ENCODE results near the gene CCDC183. TPM values are rescaled to one million over a fixed set of nuclear protein-coding genes. Genes with fewer than 3 reads are reported as not detected.
"Not testable (repeated sequence)": the region's sequence is repeated elsewhere in the genome, so short reads cannot be mapped to it uniquely, and the experiment has no call there.

CCDC183 gene
- total RNA-seq, 1 donor from 2014 or later = 2.8 TPM

DNA sequence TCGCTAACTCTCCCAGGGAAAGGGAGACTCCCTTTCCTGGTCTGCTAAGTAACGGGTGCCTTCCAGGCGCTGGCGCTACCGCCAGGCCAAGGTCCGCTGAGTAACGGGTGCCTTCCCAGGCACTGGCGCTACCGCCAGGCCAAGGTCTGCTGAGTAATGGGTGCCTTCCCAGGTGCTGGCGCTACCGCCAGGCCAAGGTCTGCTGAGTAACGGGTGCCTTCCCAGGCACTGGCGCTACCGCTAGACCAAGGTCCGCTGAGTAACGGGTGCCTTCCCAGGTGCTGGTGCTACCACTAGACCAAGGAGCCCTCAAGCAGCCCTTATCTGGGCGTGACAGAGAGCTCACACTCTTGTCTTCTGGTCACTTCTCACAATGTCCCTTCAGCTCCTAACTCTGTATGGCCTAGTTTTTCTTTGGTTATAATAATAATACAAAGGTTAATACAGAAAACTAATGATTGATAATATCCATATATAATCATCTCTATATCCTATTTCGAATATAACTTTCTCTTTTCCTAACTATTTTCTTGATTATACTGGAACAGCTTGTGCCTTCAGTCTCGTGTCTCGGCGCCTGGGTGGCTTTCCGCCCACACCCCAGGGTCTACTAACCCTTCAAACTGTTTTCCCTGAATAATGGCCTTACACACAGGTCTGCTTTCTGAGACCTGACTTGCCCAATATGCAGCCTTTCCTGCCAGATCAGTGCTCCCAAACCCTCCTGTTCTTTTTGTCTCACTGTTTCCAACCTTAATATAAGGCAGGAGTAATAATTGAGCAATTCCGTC is 10.4 kb upstream of the CCDC183 start:
- DNase-seq = not testable (repeated sequence)

DNA sequence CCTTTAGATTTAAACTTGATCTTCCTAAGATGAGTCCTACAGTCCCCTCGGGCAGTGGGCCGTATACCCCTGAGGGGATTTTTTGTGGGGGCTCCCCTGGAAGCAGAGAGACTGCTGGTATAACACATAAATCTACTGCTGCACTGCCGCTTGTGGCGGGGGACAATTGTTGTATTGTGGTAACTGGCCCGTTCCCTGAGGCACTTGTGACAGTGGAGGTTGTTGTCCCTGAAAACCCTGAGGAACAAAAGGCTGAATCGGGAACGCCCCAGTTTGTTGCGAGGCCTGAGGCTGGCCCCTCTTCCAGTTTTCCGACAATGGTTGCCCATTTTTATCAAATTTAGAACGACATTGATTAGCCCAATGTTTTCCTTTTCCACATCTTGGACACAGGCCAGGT is 9.7 kb upstream of the CCDC183 start:
- DNase-seq = no peak

DNA sequence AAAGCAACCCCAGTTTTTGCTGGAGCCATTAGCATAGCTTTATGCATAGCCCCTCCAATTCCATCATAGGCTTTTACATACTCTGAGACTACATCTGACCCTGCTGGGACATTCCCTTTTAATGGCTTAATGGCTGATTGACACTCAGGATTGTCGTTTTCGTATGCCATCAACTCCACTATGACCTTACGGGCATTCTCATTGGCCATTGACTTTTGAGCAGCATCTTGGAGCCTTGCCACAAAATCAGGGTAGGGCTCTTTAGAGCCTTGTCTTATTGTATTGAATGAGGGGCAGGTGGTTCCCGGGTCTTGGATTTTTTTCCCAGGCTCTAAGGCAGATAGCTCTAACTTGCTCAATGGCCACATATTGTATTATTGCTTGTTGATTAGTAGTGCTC is 9.2 kb upstream of the CCDC183 start:
- not testable (repeated sequence) for DNase-seq

DNA sequence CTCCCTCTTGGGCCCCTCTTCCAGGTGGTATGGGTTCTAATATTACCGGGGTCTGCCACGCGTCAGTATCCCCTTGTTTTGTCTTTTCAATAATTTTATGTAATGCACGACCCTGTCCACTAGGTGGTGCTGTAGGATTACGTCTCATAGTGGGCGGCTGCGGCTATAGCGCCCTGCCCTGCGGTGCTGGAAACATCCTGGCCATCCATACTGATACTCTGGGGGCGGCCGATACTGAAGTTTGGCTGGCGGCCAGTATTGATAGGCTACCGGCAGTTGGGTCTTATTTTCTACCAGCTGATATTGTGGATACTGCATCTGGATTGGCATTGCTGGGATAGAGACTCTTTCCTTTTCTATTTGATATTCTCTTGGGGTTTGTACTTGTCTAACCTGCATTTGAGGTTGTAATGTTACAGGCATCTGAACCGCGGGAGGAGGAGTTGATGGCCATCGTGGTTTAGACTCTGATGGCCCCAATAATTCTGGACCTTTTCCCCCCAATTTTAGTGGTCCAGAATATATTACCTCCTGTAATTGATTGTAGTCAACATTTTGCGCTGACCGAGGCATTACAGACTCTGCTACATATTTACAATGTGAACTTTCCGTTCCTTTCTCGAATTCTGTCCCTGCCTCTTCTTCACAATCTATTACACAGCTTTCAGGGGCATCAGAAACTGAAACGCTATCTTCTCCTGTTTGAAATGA is 8.3 kb upstream of the CCDC183 start:
- DNase-seq = no peak

DNA sequence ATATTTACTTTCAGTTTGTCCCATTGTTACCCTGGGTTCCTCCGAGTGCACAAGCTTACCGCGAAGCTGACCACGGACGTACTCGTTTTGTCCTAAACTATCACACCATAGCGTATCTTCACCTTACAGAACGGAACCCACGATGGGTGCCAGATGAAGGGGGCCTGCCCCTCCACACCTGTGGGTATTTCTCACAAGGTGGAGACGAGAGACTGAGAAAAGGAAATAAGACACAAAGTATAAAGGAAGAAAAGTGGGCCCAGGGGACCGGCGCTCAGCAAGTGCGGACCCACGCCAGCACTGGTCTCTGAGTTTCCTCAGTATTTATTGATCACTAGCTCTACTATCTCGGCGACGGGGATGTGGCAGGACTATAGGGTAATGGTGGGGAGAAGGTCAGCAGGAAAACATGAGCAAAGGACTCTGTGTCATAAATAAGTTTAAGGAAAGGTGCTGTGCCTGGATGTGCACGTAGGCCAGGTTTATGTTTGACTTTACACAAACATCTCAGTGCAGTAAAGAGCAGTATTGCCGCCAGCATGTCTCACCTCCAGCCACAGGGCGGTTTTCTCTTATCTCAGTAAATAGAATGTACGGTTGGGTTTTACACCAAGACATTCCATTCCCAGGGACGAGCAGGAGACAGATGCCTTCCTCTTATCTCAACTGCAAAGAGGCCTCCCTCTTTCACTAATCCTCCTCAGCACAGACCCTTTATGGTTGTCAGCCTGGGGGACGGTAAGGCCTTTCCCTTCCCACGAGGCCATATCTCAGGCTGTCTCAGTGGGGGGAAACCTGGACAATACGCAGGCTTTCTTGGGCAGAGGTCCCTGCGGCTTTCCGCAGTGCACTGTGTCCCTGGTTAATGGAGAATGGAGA is 7.3 kb upstream of the CCDC183 start:
- not testable (repeated sequence) for DNase-seq

DNA sequence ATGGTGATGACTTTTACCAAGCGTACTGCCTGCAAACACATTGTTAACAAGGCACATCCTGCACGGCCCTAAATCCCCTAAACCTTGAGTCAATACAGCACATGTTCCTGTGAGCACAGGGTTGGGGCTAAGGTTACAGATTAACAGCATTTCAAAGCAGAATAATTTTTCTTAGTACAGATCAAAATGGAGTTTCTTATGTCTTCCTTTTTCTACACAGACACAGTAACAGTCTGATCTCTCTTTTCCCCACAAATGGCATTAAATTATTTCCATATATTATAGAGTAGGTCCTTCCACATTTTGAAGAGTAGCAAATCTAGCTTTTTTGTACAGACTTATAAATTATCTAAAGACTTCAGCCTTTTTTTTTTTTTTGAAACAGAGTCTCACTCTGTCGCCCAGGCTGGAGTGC is 6.6 kb upstream of the CCDC183 start:
- DNase-seq = no peak

DNA sequence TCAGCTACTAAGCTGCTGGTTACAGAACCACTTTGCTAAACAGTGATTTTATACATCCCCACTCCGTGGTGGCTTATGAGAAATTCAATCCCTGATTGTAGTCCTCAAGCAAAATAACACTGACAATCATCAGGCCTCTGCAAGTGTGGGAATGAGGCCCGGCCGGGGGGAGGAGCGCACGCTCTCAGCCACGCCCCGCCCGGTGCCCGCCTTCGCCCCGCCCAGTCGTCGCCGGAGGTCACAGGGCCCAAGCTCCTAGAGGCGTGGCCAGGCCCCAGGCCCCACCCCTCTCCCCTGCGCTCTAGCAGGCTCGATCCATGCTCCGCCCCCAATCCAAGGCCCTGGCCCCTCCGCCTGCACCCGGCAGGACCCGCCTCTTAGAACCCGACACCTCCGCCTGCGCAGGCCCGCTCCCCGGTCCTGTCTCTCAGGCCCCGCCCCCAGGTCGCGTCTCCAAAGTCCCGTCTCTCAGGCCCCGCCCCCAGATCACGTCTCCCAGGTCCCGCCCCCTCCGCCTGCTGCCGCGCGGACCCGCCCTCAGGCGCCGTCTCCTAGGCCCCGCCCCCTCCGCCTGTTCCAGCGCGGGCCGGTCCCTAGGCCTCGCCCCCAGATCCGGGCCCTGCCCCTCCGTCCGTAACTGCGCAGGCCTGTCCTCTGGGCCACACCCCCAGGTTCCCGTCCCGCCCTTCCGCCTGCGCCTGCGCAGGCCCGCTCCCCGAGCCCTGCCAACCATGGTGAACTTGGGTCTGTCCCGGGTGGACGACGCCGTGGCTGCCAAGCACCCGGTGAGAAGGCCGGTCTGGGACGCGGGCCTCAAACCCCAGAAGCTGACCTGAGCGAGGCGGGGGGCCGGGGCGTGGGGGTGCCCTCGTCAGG is 5.3 kb upstream of the CCDC183 start, which contains the start of gene TMEM141:
Gene TMEM141 (plus strand): TSS at position 705 of the 876 bp plus-strand sequence. CDS start 27 bp downstream, at position 732.
- peak; percentile 100 for DNase-seq

DNA sequence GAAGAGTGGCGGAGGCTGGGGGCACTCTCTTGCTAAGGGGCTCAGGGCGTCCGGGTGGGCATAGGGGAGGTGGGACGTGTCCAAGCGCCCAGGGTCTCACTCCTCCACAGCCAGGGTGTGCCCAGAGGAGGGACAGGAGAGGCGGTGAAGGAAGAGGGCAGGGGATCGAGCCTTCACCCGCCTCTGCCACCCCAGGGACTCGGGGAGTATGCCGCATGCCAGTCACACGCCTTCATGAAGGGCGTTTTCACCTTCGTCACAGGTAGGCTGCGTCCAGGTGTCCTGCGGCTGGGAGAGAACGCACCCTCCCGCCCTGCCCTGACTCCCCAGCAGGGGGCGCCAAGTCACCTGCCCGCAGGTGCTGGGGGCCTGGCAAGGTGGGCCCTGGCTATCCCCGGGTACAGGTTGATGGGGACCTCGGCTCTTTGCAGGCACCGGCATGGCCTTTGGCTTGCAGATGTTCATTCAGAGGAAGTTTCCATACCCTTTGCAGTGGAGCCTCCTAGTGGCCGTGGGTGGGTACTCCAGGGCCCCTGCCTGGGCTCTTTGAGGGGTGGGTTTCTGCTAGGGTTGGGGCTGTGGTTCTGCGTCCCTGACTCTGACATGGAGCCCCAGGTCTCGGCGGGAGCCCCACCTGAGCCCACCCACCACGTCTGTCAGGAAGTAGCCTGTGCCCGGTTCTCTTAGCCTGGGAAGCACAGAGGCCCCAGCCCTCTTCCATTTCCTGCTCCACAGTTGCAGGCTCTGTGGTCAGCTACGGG is 4.4 kb upstream of the CCDC183 start:
- no peak for DNase-seq

DNA sequence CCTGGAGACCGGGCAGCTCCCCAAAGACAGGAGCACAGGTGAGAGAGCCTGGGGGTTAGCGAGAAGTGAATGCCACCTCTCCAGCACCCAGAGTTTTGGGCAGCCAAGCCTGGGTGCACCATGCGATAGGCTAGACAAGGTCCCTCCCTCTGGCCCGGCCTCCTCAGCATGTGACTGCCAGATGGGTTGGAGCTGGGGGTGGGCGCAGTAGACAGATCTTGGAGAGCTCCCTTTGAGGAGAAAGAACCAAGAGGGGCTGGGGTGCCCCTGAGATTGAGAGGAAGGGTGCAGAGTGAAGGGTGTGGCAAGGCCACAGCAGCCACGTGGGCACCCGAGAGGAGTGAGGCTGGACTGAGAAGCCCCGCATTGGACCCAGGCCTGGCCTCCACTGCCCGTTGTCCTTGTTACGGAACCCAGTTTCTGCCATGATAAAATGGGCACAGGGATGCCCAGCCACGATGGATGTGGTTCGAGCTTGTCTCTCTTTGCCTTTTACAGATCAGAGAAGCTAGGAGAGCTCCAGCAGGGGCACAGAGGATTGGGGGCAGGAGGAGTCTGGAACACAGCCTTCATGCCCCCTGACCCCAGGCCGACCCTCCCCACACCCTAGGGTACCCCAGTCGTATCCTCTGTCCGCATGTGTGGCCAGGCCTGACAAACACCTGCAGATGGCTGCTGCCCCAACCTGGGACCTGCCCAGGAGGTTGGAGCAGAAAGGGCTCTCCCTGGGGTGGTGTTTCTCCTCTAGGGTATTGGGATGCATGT is 3.6 kb upstream of the CCDC183 start:
- DNase-seq = no peak

DNA sequence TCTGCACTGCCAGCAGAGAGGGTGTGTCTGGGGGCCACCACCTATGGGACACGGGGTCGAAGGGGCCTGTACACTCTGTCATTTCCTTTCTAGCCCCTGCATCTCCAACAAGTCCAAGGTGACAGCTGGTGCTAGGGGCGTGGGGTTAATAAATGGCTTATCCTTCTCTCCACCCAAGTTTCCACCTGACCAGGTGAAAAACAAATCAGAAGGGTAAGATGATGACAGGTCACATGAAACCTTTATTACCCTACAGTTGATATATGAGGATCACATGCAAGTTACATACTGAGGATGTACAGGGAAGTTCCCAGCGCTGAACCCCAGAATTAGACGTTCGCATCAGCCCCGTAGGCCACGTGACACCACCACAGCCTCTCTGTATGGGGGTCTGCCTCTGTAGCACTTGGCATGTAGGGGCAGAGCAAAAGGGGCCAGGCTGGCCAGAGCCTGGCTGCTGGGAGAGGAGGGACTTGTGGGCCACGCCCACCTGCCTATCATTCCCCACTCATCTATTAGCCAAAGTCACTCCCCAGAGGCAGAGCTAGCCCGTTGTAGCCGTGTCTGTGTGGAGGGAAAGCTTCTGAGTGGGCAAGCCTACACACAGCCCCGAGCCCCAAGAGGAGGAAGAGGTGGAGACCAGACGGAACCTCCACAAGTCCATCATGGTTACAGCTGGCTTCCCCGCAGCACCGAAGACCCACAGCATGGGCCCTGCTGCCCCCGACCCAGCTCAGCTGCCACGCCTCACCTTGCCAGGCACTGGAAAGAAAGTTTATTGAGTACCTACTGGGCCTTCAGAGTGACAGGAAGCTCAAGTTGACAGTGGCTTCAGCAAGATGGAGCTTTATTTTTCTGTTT is 2.8 kb upstream of the CCDC183 start:
- DNase-seq = no peak

DNA sequence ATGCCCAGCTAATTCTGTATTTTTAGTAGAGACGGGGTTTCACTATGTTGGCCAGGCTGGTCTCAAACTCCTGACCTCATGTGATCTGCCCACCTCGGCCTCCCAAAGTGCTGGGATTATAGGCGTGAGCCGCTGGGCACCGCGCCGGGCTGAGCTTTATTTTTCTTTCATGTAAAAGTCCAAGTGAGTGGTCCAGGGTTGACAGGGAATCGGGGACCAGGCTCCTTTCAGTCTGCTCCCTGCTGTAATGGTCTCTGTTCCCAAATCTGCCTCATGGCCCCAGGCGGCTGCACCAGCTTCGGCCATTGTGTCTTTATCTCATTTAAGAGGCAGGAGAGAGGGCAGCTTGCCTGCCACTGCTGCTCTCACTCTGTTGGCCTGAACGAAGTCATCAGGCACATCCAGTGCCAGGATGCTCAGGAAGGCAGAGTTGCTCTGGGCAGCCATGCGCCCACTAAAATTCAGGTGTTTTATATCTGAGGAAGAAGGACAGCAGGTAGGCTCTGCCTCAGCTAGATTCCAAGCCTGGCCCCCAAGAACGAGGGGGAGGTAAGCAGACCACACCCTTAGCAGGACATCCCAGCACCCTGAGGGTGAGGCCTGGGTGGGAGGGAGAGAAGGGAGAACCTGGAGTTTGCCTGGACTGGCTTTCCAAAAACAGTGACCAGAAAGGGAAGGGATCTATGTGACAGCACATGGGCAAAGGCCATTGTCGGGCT is 1.7 kb upstream of the CCDC183 start:
- no peak for DNase-seq

DNA sequence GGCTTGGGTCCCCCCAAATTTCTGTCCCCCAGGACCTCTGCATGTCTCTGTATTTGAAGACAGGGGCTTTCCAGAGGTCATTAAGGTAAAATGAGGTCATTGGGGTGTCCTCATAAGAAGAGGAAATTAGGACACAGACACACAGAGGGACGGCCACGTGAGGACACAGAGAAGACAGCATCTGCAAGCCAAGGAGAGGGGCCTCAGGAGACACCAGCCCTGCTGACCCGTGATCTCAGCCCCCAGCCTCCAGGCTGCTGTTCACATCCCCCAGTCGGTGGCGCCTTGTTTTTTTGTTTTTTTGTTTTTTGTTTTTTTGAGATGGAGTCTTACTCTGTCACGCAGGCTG is 1.2 kb upstream of the CCDC183 start:
- no peak for DNase-seq

DNA sequence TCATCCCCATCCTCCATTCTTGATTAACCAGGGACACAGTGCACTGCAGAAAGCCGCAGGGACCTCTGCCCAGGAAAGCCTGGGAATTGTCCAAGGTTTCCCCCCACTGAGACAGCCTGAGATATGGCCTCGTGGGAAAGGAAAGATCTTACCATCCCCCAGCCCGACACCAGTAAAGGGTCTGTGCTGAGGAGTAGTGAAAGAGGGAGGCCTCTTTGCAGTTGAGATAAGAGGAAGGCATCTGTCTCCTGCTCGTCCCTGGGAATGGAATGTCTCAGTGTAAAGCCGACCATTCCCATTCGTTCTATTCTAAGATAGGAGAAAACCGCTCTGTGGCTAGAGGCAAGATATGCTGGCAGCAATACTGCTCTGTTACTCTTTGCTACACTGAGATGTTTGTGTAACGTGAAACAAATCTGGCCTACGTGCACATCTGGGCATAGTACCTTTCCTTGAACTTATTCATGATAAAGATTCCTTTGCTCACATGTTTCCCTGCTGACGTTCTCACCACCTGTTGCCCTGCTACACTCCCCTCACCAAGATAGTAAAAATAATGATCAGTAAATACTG is 723 bp downstream of the CCDC183 start:
- DNase-seq = not testable (repeated sequence)

DNA sequence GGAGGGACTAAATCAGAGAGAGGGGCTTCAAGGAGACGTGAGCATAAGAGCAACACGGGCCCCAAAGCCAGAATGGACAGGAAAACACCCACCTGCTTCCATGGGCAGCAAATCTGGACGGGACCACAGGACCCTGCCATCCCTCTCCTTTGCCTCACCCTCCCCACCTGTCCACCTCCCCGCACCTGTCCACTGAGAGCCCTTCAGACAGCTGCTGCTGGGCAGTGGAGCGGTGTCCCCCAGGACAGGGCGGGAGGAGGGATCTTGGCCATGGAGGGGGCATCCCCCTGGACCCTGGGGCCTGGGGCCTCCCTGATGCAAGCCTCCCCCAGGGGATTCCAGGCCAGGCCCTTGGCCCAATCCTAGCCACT is 2.6 kb downstream of the CCDC183 start:
- DNase-seq = no peak

DNA sequence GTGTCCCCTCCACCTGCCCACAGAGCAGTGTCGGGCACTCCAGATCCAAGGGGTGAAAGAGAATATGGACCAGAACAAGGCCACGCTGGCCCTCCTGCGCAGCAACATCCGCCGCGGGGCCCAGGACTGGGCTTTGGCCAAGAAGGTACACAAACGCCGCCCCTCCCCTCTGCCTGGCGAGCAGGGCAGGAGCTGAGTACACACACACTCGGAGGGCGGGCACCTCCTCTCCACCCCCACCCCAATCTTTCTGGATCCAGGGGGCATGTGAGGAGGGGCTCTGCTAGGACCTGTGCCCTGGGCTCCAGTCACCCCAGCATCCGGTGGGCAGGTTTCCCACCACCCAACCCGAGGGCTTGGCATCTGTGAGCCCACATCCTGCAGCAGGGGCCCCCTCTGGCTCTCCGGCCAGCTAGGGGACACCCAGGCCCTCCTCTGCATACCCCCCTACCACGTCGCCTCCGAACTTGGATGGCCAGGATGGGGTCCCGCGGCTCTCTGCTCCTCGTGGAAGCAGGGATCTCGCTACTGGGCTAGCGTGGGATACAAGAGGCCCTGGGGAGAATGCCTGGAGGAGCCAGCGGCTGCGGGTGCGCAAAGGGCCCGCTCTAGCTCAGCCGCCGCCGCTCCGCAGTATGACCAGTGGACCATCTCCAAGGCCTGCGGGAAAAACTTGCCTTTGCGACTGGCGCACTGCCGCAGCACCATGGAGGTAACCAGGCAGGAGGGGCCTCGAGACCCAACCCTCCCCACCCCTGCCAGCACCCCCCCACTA is 3.1 kb downstream of the CCDC183 start:
- DNase-seq = no peak

DNA sequence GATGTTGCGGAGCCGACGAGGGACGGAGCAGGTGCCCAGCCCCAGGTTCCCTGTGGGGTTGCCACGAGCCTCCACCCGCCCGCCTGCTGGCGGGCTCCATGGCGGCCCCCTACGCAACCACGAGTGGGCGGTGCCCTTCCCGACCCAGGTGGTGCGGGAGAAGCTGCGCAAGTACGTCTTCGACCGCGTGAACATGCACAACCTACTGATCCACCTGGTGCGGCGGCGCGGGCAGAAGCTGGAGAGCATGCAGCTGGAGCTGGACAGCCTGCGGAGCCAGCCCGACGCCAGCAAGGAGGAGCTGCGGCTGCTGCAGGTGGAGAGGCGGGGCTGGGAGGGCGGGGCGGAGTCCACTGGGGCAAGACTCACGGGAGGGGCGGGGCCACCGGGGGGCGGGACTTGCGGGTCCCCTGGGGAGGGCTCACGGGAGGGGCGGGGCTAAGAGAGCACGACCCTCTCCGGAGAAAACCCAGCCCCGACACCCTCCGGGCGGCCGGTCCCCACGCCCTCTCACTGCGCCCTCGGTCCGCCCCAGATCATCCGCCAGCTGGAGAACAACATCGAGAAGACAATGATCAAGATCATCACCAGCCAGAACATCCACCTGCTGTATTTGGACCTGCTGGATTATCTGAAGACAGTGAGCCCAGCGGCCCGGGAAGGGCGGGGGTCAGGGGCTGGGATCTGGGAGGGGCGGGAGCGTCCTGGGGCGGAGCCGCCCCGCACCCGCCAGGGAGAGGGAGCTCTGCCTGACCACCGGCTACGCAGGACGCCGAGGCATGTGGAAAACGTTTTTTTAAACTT is 3.9 kb downstream of the CCDC183 start:
- peak; percentile 77 for DNase-seq

Data from occipital lobe (tissue), 2 donors.